HCT116 (cell line): ENCODE results near the gene BLID. TPM values are rescaled to one million over a fixed set of nuclear protein-coding genes. Genes with fewer than 3 reads are reported as not detected.

Experiments used
- ATAC-seq: fragments of 200-7000 bp; cut with Tn5 transposase; 2 replicates; pipeline ENCODE4 v1.9.1; 2020; ENCODE audit warnings: mild to moderate bottlenecking, moderate library complexity
- BruUV-seq: library from RNA; stranded (reverse); fragments of 400-500 nt; replicated peaks from 2 replicates; lab custom pipeline; 2021; lab: Mats Ljungman, UMichigan
- CTCF ChIA-PET: fragments of 300-600 bp; sonication (Branson Sonifier 250); formaldehyde crosslinking; loops from one replicate; lab custom pipeline; 2021; ENCODE audit warnings: antibody characterized with exemption; lab: Charles Lee
- POLR2A ChIA-PET: fragments of 300-600, 350-600 bp; sonication (Branson Sonifier 250); formaldehyde crosslinking; loops from one replicate; lab custom pipeline; 2021; ENCODE audit warnings: antibody characterized with exemption; lab: Charles Lee
- RAD21 ChIA-PET, 2 experiments: fragments of 300-600 bp; sonication (Branson Sonifier 250); formaldehyde crosslinking; loops; one replicate each; lab custom pipeline; 2023; ENCODE audit warnings: low total read pairs in 2 of 2; ENCODE audit not compliant: uncharacterized antibody in 2 of 2, unreplicated experiment in 2 of 2, low non-redundant PET in 1 of 2; lab: Charles Lee
- DNase-seq: peaks from one replicate; pipeline ENCODE4 v3.0.0-alpha.2; 2010; ENCODE audit warnings: low read depth, low spot score
- H2AFZ ChIP-seq: fragments of 200-600 bp; shearing (Covaris generic), sonication (generic); 2 replicates; pipeline ENCODE4 v1.6.1; 2017; ENCODE audit warnings: low read depth, mixed run types, mixed read lengths, antibody characterized with exemption, low read length; ENCODE audit not compliant: poor library complexity, severe bottlenecking
- H3K27ac ChIP-seq: 2 replicates; pipeline ENCODE4 v1.5.1; 2012; ENCODE audit warnings: low read depth, low read length
- H3K27me3 ChIP-seq: fragments of 200-600 bp; sonication (generic); 2 replicates; pipeline ENCODE4 v1.6.1; 2016; ENCODE audit warnings: mixed run types, low read length, mixed read lengths; ENCODE audit not compliant: insufficient read depth
- H3K36me3 ChIP-seq, 2 experiments: fragments of 200-500 bp in 1 of 2; fragments of 200-600 bp in 1 of 2; sonication (Bioruptor generic) in 1 of 2; sonication (generic) in 1 of 2; 2 replicates each; pipeline versions ENCODE4 v1.5.1 to v1.6.1; 2014 to 2016; ENCODE audit warnings: low read length in 2 of 2, inconsistent platforms in 1 of 2, mixed read lengths in 1 of 2, mixed run types in 1 of 2; ENCODE audit not compliant: insufficient read depth in 2 of 2, control insufficient read depth in 1 of 2
- H3K4me1 ChIP-seq, 2 experiments: fragments of 200-600 bp in 1 of 2; sonication (generic) in 1 of 2; 2 replicates each; pipeline versions ENCODE4 v1.5.1 to v1.6.1; 2012 to 2017; ENCODE audit warnings: low read length in 2 of 2, inconsistent platforms in 1 of 2, mild to moderate bottlenecking in 1 of 2, mixed read lengths in 1 of 2, mixed run types in 1 of 2, moderate library complexity in 1 of 2; ENCODE audit not compliant: insufficient read depth in 2 of 2, control insufficient read depth in 1 of 2
- H3K4me2 ChIP-seq: fragments of 200-600 bp; sonication (generic); 2 replicates; pipeline ENCODE4 v1.6.1; 2017; ENCODE audit warnings: mixed run types, low read length, mixed read lengths
- H3K4me3 ChIP-seq, 2 experiments: fragments of 200-600 bp in 1 of 2; sonication (generic) in 1 of 2; replicated peaks in 1 of 2; 2 replicates each; pipeline ENCODE4 v1.5.1; 2011 to 2016; ENCODE audit warnings: low read length in 2 of 2, control low read depth in 1 of 2, low read depth in 1 of 2, mild to moderate bottlenecking in 1 of 2, mixed read lengths in 1 of 2, mixed run types in 1 of 2
- H3K79me2 ChIP-seq: fragments of 200-600 bp; sonication (generic); 2 replicates; pipeline ENCODE4 v1.6.1; 2017; ENCODE audit warnings: mild to moderate bottlenecking, mixed run types, low read length, moderate library complexity, mixed read lengths; ENCODE audit not compliant: insufficient read depth
- H3K9ac ChIP-seq: fragments of 200-600 bp; sonication (generic); 2 replicates; pipeline ENCODE4 v1.6.1; 2016; ENCODE audit warnings: low read length, mixed read lengths
- H3K9me2 ChIP-seq: fragments of 200-600 bp; sonication (generic), shearing (Covaris generic); 2 replicates; pipeline ENCODE4 v1.6.1; 2017; ENCODE audit warnings: mixed run types, mild to moderate bottlenecking, moderate library complexity; ENCODE audit not compliant: insufficient read depth
- H3K9me3 ChIP-seq, 2 experiments: fragments of 200-500 bp in 1 of 2; fragments of 200-600 bp in 1 of 2; sonication (Bioruptor generic) in 1 of 2; sonication (generic) in 1 of 2; 2 replicates each; pipeline ENCODE4 v1.6.1; 2014 to 2017; ENCODE audit warnings: low read length in 2 of 2, mixed read lengths in 2 of 2, inconsistent platforms in 1 of 2, low read depth in 1 of 2, mild to moderate bottlenecking in 1 of 2, mixed run types in 1 of 2, moderate library complexity in 1 of 2; ENCODE audit not compliant: control insufficient read depth in 1 of 2, insufficient read depth in 1 of 2
- H4K20me1 ChIP-seq: fragments of 200-600 bp; sonication (generic), shearing (Covaris generic); 2 replicates; pipeline ENCODE4 v1.6.1; 2017; ENCODE audit warnings: mixed run types, mild to moderate bottlenecking, moderate library complexity; ENCODE audit not compliant: insufficient read depth
- CBX3 ChIP-seq: IDR thresholded peaks from 2 replicates; pipeline ENCODE4 v1.6.1; 2012; ENCODE audit warnings: low read depth
- CEBPB ChIP-seq: IDR thresholded peaks from 2 replicates; pipeline ENCODE4 v1.6.1; 2012; ENCODE audit warnings: low read depth
- EGR1 ChIP-seq: IDR thresholded peaks from 2 replicates; pipeline ENCODE4 v1.6.1; 2012; ENCODE audit warnings: low read depth
- ELF1 ChIP-seq: IDR thresholded peaks from 2 replicates; pipeline ENCODE4 v1.6.1; 2012; ENCODE audit warnings: low read depth, borderline replicate concordance
- EZH2 ChIP-seq: fragments of 200-600 bp; sonication (generic); IDR thresholded peaks from 2 replicates; pipeline ENCODE4 v1.6.1; 2017; ENCODE audit warnings: antibody characterized with exemption, mixed run types
- EZH2phosphoT487 ChIP-seq: fragments of 200-600 bp; IDR thresholded peaks from 2 replicates; pipeline ENCODE4 v1.6.1; 2018; ENCODE audit warnings: antibody characterized with exemption, borderline replicate concordance
- FOSL1 ChIP-seq: IDR thresholded peaks from 2 replicates; pipeline ENCODE4 v1.6.1; 2012; ENCODE audit warnings: low read depth
- JUND ChIP-seq: IDR thresholded peaks from 2 replicates; pipeline ENCODE4 v1.6.1; 2012
- POLR2A ChIP-seq: IDR thresholded peaks from 2 replicates; pipeline ENCODE4 v1.7.0; 2011; ENCODE audit warnings: borderline replicate concordance; ENCODE audit not compliant: insufficient read depth, insufficient read length; ENCODE audit errors: extremely low read depth
- POLR2AphosphoS5 ChIP-seq: IDR thresholded peaks from 2 replicates; pipeline ENCODE4 v1.6.1; 2011; ENCODE audit warnings: mild to moderate bottlenecking, low read depth, low read length, moderate library complexity
- RAD21 ChIP-seq: IDR thresholded peaks from 2 replicates; pipeline ENCODE4 v1.6.1; 2012; ENCODE audit warnings: low read depth, mild to moderate bottlenecking
- SIN3A ChIP-seq: IDR thresholded peaks from 2 replicates; pipeline ENCODE4 v1.6.1; 2012; ENCODE audit warnings: low read depth
- SRF ChIP-seq: IDR thresholded peaks from 2 replicates; pipeline ENCODE4 v1.6.1; 2012; ENCODE audit warnings: low read depth
- TCF7L2 ChIP-seq: IDR thresholded peaks from 2 replicates; pipeline ENCODE4 v1.7.0; 2011; ENCODE audit warnings: borderline replicate concordance, inconsistent platforms; ENCODE audit not compliant: insufficient read depth, insufficient read length; ENCODE audit errors: extremely low read depth
- ZFX ChIP-seq: fragments of 450-650 bp; IDR thresholded peaks from 2 replicates; pipeline ENCODE4 v1.6.1; 2017
- ZNF274 ChIP-seq: fragments of 200-500 bp; sonication (Bioruptor generic); IDR thresholded peaks from 2 replicates; pipeline ENCODE4 v1.6.1; 2014; ENCODE audit warnings: mild to moderate bottlenecking, low read depth, low read length, inconsistent platforms
- intact Hi-C: fragments of 100-400 bp; cut with micrococcal nuclease; formaldehyde crosslinking; loops from 2 replicates; pipeline ENCODE4 v1.10.0; 2022
- total RNA-seq: library from RNA; stranded (reverse); gene quantifications from one replicate; pipeline ENCODE4 v1.2.1, GENCODE V29; 2021; ENCODE audit not compliant: unreplicated experiment
- TF ChIP-seq, protein P1 (sequence below), 3 experiments: fragments of 200-600 bp in 1 of 3; sonication (generic) in 1 of 3; IDR thresholded peaks in 2 of 3; conservative IDR thresholded peaks in 1 of 3; 2 replicates each; pipeline ENCODE4 v1.5.1; 2012 to 2017; ENCODE audit warnings: low read depth in 2 of 3, low read length in 2 of 3, antibody characterized with exemption in 1 of 3, borderline replicate concordance in 1 of 3, control low read depth in 1 of 3, mild to moderate bottlenecking in 1 of 3, mixed read lengths in 1 of 3, mixed run types in 1 of 3, moderate library complexity in 1 of 3; ENCODE audit not compliant: insufficient read depth in 1 of 3
- TF ChIP-seq, protein P2 (sequence below): IDR thresholded peaks from 2 replicates; pipeline ENCODE4 v1.6.1; 2012; ENCODE audit warnings: low read depth
- TF ChIP-seq, protein P3 (sequence below): IDR thresholded peaks from 2 replicates; pipeline ENCODE4 v1.6.1; 2012
- TF ChIP-seq, protein P4 (sequence below): IDR thresholded peaks from 2 replicates; pipeline ENCODE4 v1.6.1; 2011; ENCODE audit warnings: mild to moderate bottlenecking, low read length, moderate library complexity; ENCODE audit not compliant: insufficient replicate concordance; ENCODE audit errors: extremely low read depth
- TF ChIP-seq, protein P5 (sequence below): IDR thresholded peaks from 2 replicates; pipeline ENCODE4 v1.6.1; 2012

BLID gene
- total RNA-seq, 1 experiment from 2014 or later = 8.9 TPM

DNA sequence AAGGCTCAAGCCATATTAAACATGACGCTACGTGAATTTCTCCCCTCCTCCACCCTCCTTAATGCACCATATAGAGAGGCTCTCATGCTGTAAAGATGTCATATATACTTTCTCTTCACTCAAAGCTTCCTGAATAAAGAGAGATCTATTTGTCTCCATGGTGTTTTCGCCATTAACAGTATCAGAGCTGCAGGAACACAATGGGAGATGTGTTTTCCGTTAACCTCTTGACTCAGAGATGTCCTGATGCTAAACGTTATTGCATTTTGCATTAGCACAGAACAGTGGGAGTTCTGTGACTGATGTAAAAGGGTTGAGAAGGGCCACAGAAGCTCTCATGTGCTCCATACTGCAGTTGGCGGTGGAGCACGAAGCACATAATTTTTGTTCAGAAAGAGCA lies 25.7 kb upstream of the BLID start:
- BruUV-seq = no TSS peak
- peaks cover 100% of the 10 kb centered on the region for H3K79me2 ChIP-seq
- H2AFZ ChIP-seq = no peak overlapping the region
- intact Hi-C loops = no loop called here
- peaks cover 0 to 25% of the 10 kb centered on the region in 2 experiments; a peak in 2 of 4 replicates for H3K36me3 ChIP-seq
- H3K27me3 ChIP-seq = no peaks in the 10 kb centered on the region
- CTCF ChIA-PET = no interaction called here
- H3K4me2 ChIP-seq = peak overlapping the region; percentile 61
- H4K20me1 ChIP-seq = no peaks in the 10 kb centered on the region
- peak overlapping the region; percentile 95 for H3K27ac ChIP-seq
- H3K4me1 ChIP-seq = peaks cover 81 to 100% of the 10 kb centered on the region in 2 experiments
- no peak for ATAC-seq
- DNase-seq = no peak
- no peaks in the 10 kb centered on the region for H3K9me3 ChIP-seq
- POLR2A ChIA-PET = no interaction called here
- no peaks in the 10 kb centered on the region for H3K9me2 ChIP-seq
- 0 out of 4 replicates have a peak overlapping the region, but pooled peaks of 1 of the 2 experiments have one; percentile 3 for H3K4me3 ChIP-seq
- peak overlapping the region; percentile 61 for H3K9ac ChIP-seq
- RAD21 ChIA-PET = no interaction called here
- TF ChIP-seq EZH2phosphoT487 = no peak
- TF ChIP-seq ZNF274 = no peak
- TF ChIP-seq, protein P1, sequence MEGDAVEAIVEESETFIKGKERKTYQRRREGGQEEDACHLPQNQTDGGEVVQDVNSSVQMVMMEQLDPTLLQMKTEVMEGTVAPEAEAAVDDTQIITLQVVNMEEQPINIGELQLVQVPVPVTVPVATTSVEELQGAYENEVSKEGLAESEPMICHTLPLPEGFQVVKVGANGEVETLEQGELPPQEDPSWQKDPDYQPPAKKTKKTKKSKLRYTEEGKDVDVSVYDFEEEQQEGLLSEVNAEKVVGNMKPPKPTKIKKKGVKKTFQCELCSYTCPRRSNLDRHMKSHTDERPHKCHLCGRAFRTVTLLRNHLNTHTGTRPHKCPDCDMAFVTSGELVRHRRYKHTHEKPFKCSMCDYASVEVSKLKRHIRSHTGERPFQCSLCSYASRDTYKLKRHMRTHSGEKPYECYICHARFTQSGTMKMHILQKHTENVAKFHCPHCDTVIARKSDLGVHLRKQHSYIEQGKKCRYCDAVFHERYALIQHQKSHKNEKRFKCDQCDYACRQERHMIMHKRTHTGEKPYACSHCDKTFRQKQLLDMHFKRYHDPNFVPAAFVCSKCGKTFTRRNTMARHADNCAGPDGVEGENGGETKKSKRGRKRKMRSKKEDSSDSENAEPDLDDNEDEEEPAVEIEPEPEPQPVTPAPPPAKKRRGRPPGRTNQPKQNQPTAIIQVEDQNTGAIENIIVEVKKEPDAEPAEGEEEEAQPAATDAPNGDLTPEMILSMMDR (IDR thresholded peaks at IDR 0.05 in 2 of 3, conservative IDR thresholded peaks at IDR 0.05 in 1 of 3; ENCODE audit: borderline replicate concordance in 1 of 3, insufficient read depth in 1 of 3, low read depth in 2 of 3, low read length in 2 of 3) = no peak
- TF ChIP-seq, protein P2, sequence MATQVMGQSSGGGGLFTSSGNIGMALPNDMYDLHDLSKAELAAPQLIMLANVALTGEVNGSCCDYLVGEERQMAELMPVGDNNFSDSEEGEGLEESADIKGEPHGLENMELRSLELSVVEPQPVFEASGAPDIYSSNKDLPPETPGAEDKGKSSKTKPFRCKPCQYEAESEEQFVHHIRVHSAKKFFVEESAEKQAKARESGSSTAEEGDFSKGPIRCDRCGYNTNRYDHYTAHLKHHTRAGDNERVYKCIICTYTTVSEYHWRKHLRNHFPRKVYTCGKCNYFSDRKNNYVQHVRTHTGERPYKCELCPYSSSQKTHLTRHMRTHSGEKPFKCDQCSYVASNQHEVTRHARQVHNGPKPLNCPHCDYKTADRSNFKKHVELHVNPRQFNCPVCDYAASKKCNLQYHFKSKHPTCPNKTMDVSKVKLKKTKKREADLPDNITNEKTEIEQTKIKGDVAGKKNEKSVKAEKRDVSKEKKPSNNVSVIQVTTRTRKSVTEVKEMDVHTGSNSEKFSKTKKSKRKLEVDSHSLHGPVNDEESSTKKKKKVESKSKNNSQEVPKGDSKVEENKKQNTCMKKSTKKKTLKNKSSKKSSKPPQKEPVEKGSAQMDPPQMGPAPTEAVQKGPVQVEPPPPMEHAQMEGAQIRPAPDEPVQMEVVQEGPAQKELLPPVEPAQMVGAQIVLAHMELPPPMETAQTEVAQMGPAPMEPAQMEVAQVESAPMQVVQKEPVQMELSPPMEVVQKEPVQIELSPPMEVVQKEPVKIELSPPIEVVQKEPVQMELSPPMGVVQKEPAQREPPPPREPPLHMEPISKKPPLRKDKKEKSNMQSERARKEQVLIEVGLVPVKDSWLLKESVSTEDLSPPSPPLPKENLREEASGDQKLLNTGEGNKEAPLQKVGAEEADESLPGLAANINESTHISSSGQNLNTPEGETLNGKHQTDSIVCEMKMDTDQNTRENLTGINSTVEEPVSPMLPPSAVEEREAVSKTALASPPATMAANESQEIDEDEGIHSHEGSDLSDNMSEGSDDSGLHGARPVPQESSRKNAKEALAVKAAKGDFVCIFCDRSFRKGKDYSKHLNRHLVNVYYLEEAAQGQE = no peak
- TF ChIP-seq EGR1 = no peak
- no peak for TF ChIP-seq POLR2A
- TF ChIP-seq ZFX = no peak
- no peak for TF ChIP-seq CEBPB
- TF ChIP-seq SIN3A = 0 out of 2 replicates have a peak, but pooled peaks have one; percentile 21
- no peak for TF ChIP-seq EZH2
- TF ChIP-seq, protein P3, sequence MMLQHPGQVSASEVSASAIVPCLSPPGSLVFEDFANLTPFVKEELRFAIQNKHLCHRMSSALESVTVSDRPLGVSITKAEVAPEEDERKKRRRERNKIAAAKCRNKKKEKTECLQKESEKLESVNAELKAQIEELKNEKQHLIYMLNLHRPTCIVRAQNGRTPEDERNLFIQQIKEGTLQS = no peak
- no peak for TF ChIP-seq RAD21
- no peak for TF ChIP-seq JUND
- TF ChIP-seq, protein P4, sequence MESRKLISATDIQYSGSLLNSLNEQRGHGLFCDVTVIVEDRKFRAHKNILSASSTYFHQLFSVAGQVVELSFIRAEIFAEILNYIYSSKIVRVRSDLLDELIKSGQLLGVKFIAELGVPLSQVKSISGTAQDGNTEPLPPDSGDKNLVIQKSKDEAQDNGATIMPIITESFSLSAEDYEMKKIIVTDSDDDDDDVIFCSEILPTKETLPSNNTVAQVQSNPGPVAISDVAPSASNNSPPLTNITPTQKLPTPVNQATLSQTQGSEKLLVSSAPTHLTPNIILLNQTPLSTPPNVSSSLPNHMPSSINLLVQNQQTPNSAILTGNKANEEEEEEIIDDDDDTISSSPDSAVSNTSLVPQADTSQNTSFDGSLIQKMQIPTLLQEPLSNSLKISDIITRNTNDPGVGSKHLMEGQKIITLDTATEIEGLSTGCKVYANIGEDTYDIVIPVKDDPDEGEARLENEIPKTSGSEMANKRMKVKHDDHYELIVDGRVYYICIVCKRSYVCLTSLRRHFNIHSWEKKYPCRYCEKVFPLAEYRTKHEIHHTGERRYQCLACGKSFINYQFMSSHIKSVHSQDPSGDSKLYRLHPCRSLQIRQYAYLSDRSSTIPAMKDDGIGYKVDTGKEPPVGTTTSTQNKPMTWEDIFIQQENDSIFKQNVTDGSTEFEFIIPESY = no peak
- TF ChIP-seq, protein P5, sequence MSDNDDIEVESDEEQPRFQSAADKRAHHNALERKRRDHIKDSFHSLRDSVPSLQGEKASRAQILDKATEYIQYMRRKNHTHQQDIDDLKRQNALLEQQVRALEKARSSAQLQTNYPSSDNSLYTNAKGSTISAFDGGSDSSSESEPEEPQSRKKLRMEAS = peak; percentile 9; the same call in 1 of the 2 replicates
- no peak for TF ChIP-seq CBX3
- no peak for TF ChIP-seq ELF1
- TF ChIP-seq FOSL1 = no peak
- TF ChIP-seq POLR2AphosphoS5 = 0 out of 2 replicates have a peak, but pooled peaks have one; percentile 10
- TF ChIP-seq TCF7L2 = no peak
- no peak for TF ChIP-seq SRF
